Natural killer cell (primary cell): Measurements from ENCODE around the gene ACBD5. TPM values are rescaled to one million over a fixed set of nuclear protein-coding genes. Genes with fewer than 3 reads are reported as not detected.

Source experiments
- ATAC-seq, 3 donors: fragments of 150-1000 bp in 2 of 3; fragments of 200-7000 bp in 1 of 3; cut with Tn5 transposase; 1 replicate in 1 of 3; 2 replicates in 2 of 3; pipeline ENCODE4 v1.10.0; 2021; ENCODE audit warnings: mild to moderate bottlenecking in 2 of 3, moderate library complexity in 2 of 3
- DNase-seq, 2 donors: peaks; one replicate each; pipeline versions ENCODE4 v3.0.0 to v3.0.0-alpha.2; 2013 to 2021; ENCODE audit warnings: mixed read lengths in 1 of 2
- H3K27ac ChIP-seq: one replicate; pipeline ENCODE4 v1.5.1; 2013; ENCODE audit warnings: mild to moderate bottlenecking, low read length
- H3K27me3 ChIP-seq: one replicate; pipeline ENCODE4 v1.6.1; 2013; ENCODE audit warnings: low read length; ENCODE audit not compliant: control insufficient read depth, insufficient read depth
- H3K36me3 ChIP-seq: one replicate; pipeline ENCODE4 v1.6.1; 2013; ENCODE audit warnings: low read length; ENCODE audit not compliant: control insufficient read depth, insufficient read depth
- H3K4me1 ChIP-seq: one replicate; pipeline ENCODE4 v1.6.1; 2013; ENCODE audit warnings: low read length; ENCODE audit not compliant: control insufficient read depth, insufficient read depth
- H3K4me3 ChIP-seq: one replicate; pipeline ENCODE4 v1.5.1; 2013; ENCODE audit warnings: low read length
- H3K9me3 ChIP-seq: one replicate; pipeline ENCODE4 v1.6.1; 2013; ENCODE audit warnings: low read length; ENCODE audit not compliant: control insufficient read depth, insufficient read depth
- H3K27ac Mint-ChIP-seq, 2 donors: one replicate each; pipeline ENCODE4 v1.8.0; 2022; ENCODE audit warnings: mild to moderate bottlenecking in 2 of 2, mixed read lengths in 2 of 2, moderate library complexity in 1 of 2
- H3K27me3 Mint-ChIP-seq, 2 donors: one replicate each; pipeline ENCODE4 v1.8.0; 2022; ENCODE audit warnings: low read depth in 2 of 2, mixed read lengths in 2 of 2
- H3K36me3 Mint-ChIP-seq: one replicate; pipeline ENCODE4 v1.8.0; 2022; ENCODE audit warnings: mixed read lengths
- H3K4me1 Mint-ChIP-seq, 2 donors: one replicate each; pipeline ENCODE4 v1.8.0; 2022; ENCODE audit warnings: mixed read lengths in 2 of 2
- H3K4me3 Mint-ChIP-seq: one replicate; pipeline ENCODE4 v1.8.0; 2022; ENCODE audit warnings: mild to moderate bottlenecking, moderate library complexity, mixed read lengths
- H3K9me3 Mint-ChIP-seq, 2 donors: one replicate each; pipeline ENCODE4 v1.8.0; 2022; ENCODE audit warnings: mixed read lengths in 2 of 2
- CTCF ChIP-seq: fragments of 200-600 bp; IDR thresholded peaks from one replicate; pipeline ENCODE4 v1.8.0; 2022; ENCODE audit warnings: antibody characterized with exemption
- WGBS: methylation state at CpG from one replicate; pipeline ENCODE4 v1.1.7; 2013; ENCODE audit warnings: missing lambda C conversion rate; ENCODE audit not compliant: insufficient coverage; 5-methylcytosine and 5-hydroxymethylcytosine counted together
- intact Hi-C: fragments of 100-400 bp; cut with micrococcal nuclease; formaldehyde crosslinking; loops from one replicate; pipeline ENCODE4 v1.14.2; 2022
- total RNA-seq, 4 donors: library from RNA; stranded (reverse); fragments of 120-200 nt in 1 of 4; gene quantifications; one replicate each; pipeline versions ENCODE4 v1.2.3 to v1.2.4, GENCODE V29; 2013 to 2022

ACBD5 gene
- total RNA-seq, 3 donors from 2014 or later (not counting 1 experiment from before 2014, with no cell fraction given): 38.2 to 58.8 (median 47.4) TPM

DNA sequence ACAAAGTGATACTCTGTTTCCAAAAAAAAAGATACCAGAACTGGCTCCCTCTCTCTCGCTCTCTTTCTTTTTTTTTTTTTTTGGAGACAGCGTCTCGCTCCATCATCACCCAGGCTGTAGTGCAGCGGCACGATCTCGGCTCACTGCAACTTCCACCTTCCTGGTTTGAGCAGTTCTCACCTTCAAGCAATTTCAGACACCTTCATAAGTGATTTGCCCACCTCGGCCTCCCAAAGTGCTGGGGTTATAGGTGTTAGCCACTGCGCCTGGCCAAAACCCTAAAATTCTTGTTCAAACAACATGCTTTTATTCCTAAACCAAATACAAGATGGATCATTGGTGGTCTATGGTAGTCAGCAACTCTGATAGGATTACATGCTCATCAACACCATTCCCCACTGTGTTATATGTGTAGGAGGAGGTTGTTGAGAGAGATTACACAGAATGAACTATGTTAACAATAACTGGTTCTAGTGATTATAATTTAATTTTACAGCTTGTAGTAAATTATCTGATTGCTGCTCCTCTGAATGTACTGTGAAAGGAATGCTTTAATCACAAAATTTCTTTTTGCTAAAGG lies 15.5 kb downstream of the ACBD5 start:
- Mint-ChIP-seq H3K4me1 (peaks cover 20 to 29% of the 10 kb centered on the region in 2 donors), H3K27ac (peak overlapping the region; percentile 86 to 90), H3K9me3 (no peaks in the 10 kb centered on the region), H3K36me3 (no peaks in the 10 kb centered on the region), H3K4me3 (peak overlapping the region; percentile 86), H3K27me3 (no peaks in the 10 kb centered on the region)
- peak; percentile 66 to 73 for DNase-seq
- Histone ChIP-seq H3K9me3 (no peaks in the 10 kb centered on the region), H3K36me3 (peaks cover 48% of the 10 kb centered on the region), H3K4me1 (peaks cover 32% of the 10 kb centered on the region), H3K27me3 (no peaks in the 10 kb centered on the region), H3K27ac (peak overlapping the region; percentile 8), H3K4me3 (peak overlapping the region; percentile 1)
- 15% methylated on average over 7 of the region's 8 CpGs for WGBS
- TF ChIP-seq CTCF: no peak
- intact Hi-C loops: loop anchor here (1.0 to 10.0 kb wide), 4 partner anchors 15 to 370 kb away; partner anchors contain the start of genes ACBD5, ANKRD26 and MASTL
- ATAC-seq: peak; percentile 73 to 84 (median 84)

- peak overlapping the region; percentile 86 for H3K4me3 Mint-ChIP-seq
- DNase-seq: peak in 1 of 2 donors; percentile 79
- H3K36me3 Mint-ChIP-seq: peaks cover 8% of the 10 kb centered on the region
- peaks cover 50% of the 10 kb centered on the region for H3K36me3 ChIP-seq
- no peaks in the 10 kb centered on the region for H3K9me3 ChIP-seq
- H3K27ac ChIP-seq: no peak overlapping the region
- no peak for ATAC-seq
- TF ChIP-seq CTCF: peak; percentile 72
- peaks cover 26 to 29% of the 10 kb centered on the region in 2 donors for H3K4me1 Mint-ChIP-seq
- peak overlapping the region; percentile 40 to 86 for H3K27ac Mint-ChIP-seq
- no peaks in the 10 kb centered on the region for H3K27me3 ChIP-seq
- WGBS: 82% methylated on average over 5 of the region's 5 CpGs
- no peaks in the 10 kb centered on the region for H3K27me3 Mint-ChIP-seq
- no peaks in the 10 kb centered on the region for H3K9me3 Mint-ChIP-seq
- no peak overlapping the region for H3K4me3 ChIP-seq
- H3K4me1 ChIP-seq: peaks cover 32% of the 10 kb centered on the region
- intact Hi-C loops: loop anchor here (1.0 to 10.0 kb wide), 3 partner anchors 61 to 369 kb away; no protein-coding TSS in a partner anchor
Observed at GRCh38 chr10:27223964-27224363, 16.6 kb downstream of the ACBD5 start.

GRCh38 chr10:27207350-27207749 lies 33.2 kb downstream of the ACBD5 start:
- no peak overlapping the region for H3K4me3 ChIP-seq
- no peaks in the 10 kb centered on the region for H3K27me3 ChIP-seq
- ATAC-seq (no peak), DNase-seq (no peak)
- H3K27me3 Mint-ChIP-seq: no peaks in the 10 kb centered on the region
- WGBS: 100% methylated on average over 2 of the region's 2 CpGs
- no peak overlapping the region for H3K27ac ChIP-seq
- H3K4me3 Mint-ChIP-seq: no peak overlapping the region
- H3K4me1 Mint-ChIP-seq: no peaks in the 10 kb centered on the region
- no peak for TF ChIP-seq CTCF
- intact Hi-C loops: no loop called here
- no peaks in the 10 kb centered on the region for H3K9me3 ChIP-seq
- H3K36me3 ChIP-seq: peaks cover 83% of the 10 kb centered on the region
- H3K9me3 Mint-ChIP-seq: no peaks in the 10 kb centered on the region
- no peak overlapping the region for H3K27ac Mint-ChIP-seq
- no peaks in the 10 kb centered on the region for H3K4me1 ChIP-seq
- peaks cover 17% of the 10 kb centered on the region for H3K36me3 Mint-ChIP-seq

GRCh38 chr10:27203806-27204205 lies 36.8 kb downstream of the ACBD5 start:
- no peak overlapping the region for H3K27ac Mint-ChIP-seq
- H3K36me3 ChIP-seq: peaks cover 77% of the 10 kb centered on the region
- H3K4me3 Mint-ChIP-seq: no peak overlapping the region
- H3K4me3 ChIP-seq: no peak overlapping the region
- H3K4me1 Mint-ChIP-seq: peaks cover 0 to 7% of the 10 kb centered on the region in 2 donors
- ATAC-seq (no peak), DNase-seq (no peak)
- H3K4me1 ChIP-seq: no peaks in the 10 kb centered on the region
- no peak overlapping the region for H3K27ac ChIP-seq
- 96% methylated on average over 5 of the region's 5 CpGs for WGBS
- no peaks in the 10 kb centered on the region for H3K27me3 Mint-ChIP-seq
- H3K9me3 ChIP-seq: no peaks in the 10 kb centered on the region
- no peaks in the 10 kb centered on the region for H3K27me3 ChIP-seq
- TF ChIP-seq CTCF: no peak
- peaks cover 5% of the 10 kb centered on the region for H3K36me3 Mint-ChIP-seq
- intact Hi-C loops: no loop called here
- no peaks in the 10 kb centered on the region for H3K9me3 Mint-ChIP-seq
